K562 (cell line): ENCODE measurements around the gene HAPLN2. TPM values are rescaled to one million over a fixed set of nuclear protein-coding genes. Genes with fewer than 3 reads are reported as not detected.

Experiments
- ARNT ChIP-seq, 2 experiments: fragments of 450-650 bp; IDR thresholded peaks; 2 replicates each; pipeline ENCODE4 v1.6.1; 2016; ENCODE audit warnings: mild to moderate bottlenecking in 1 of 2
- C11orf30 ChIP-seq: fragments of 450-650 bp; IDR thresholded peaks from 2 replicates; pipeline ENCODE4 v1.6.1; 2016; ENCODE audit warnings: low read depth, mild to moderate bottlenecking
- E2F8 ChIP-seq: fragments of 450-650 bp; IDR thresholded peaks from 2 replicates; pipeline ENCODE4 v1.7.1; 2018; ENCODE audit warnings: mild to moderate bottlenecking, low read depth; ENCODE audit not compliant: partially characterized antibody
- GABPB1 ChIP-seq: sonication (generic); formaldehyde crosslinking; IDR thresholded peaks from 2 replicates; pipeline ENCODE4 v1.8.0; 2022; ENCODE audit warnings: mild to moderate bottlenecking, missing genetic modification reagents
- HSF4 ChIP-seq: fragments of 250-450 bp; sonication (Bioruptor Pico); IDR thresholded peaks from 2 replicates; pipeline ENCODE4 v2.1.2; 2022; ENCODE audit warnings: mild to moderate bottlenecking, moderate library complexity, borderline replicate concordance
- MAX ChIP-seq: sonication (generic); formaldehyde crosslinking; IDR thresholded peaks from 2 replicates; pipeline ENCODE4 v1.9.0; 2022; ENCODE audit warnings: mild to moderate bottlenecking, missing genetic modification reagents
- NR2C2 ChIP-seq, 2 experiments: fragments of 200-800 bp in 1 of 2; sonication (Bioruptor generic) in 1 of 2; sonication (generic) in 1 of 2; formaldehyde crosslinking in 1 of 2; IDR thresholded peaks; 2 replicates each; pipeline versions ENCODE4 v1.6.1 to v1.8.0; 2016 to 2022; ENCODE audit warnings: mild to moderate bottlenecking in 1 of 2, missing compliant biosample characterization in 1 of 2, missing genetic modification characterization in 1 of 2, missing genetic modification reagents in 1 of 2
- RBFOX2 ChIP-seq: fragments of 200-400 bp; formaldehyde crosslinking; IDR thresholded peaks from 2 replicates; pipeline ENCODE4 v1.6.1; 2017; ENCODE audit warnings: low read depth, mild to moderate bottlenecking, low read length, moderate library complexity
- SMAD4 ChIP-seq: fragments of 250-450 bp; sonication (Bioruptor Pico); conservative IDR thresholded peaks from 2 replicates; pipeline ENCODE4 v1.8.0; 2021; ENCODE audit warnings: inconsistent platforms, mild to moderate bottlenecking, moderate library complexity
- STAG1 ChIP-seq: sonication (generic); formaldehyde crosslinking; IDR thresholded peaks from 2 replicates; pipeline ENCODE4 v1.5.0; 2020; ENCODE audit warnings: missing genetic modification reagents, borderline replicate concordance
- TCF7L2 ChIP-seq: fragments of 150-350 bp; IDR thresholded peaks from 2 replicates; pipeline ENCODE4 v1.6.1; 2016; ENCODE audit warnings: low read depth, mild to moderate bottlenecking, low read length, moderate library complexity
- TGIF2 ChIP-seq: sonication (generic); formaldehyde crosslinking; IDR thresholded peaks from 2 replicates; pipeline ENCODE4 v1.8.1; 2022; ENCODE audit warnings: mild to moderate bottlenecking, missing genetic modification reagents, moderate library complexity
- THRB ChIP-seq: fragments of 450-650 bp; formaldehyde crosslinking; conservative IDR thresholded peaks from 2 replicates; pipeline ENCODE4 v1.4.0; 2022; ENCODE audit warnings: mild to moderate bottlenecking, missing genetic modification characterization
- TOE1 ChIP-seq, 2 experiments: fragments of 450-650 bp in 1 of 2; sonication (generic) in 1 of 2; formaldehyde crosslinking in 1 of 2; IDR thresholded peaks; 2 replicates each; pipeline versions ENCODE4 v1.7.1 to v1.8.0; 2016 to 2022; ENCODE audit warnings: borderline replicate concordance in 2 of 2, mild to moderate bottlenecking in 2 of 2, antibody characterized with exemption in 1 of 2, inconsistent platforms in 1 of 2, low read depth in 1 of 2, missing genetic modification reagents in 1 of 2, moderate library complexity in 1 of 2
- TRIM24 ChIP-seq, 2 experiments: fragments of 450-650 bp; IDR thresholded peaks; 2 replicates each; pipeline ENCODE4 v1.6.1; 2016
- YY1 ChIP-seq, 3 experiments: IDR thresholded peaks; 2 replicates each; pipeline ENCODE4 v1.6.1; 2011; ENCODE audit warnings: low read length in 2 of 3, mild to moderate bottlenecking in 2 of 3, moderate library complexity in 2 of 3, borderline replicate concordance in 1 of 3, control low read depth in 1 of 3, low read depth in 1 of 3; ENCODE audit not compliant: insufficient read depth in 3 of 3, insufficient replicate concordance in 2 of 3, control insufficient read depth in 1 of 3, insufficient read length in 1 of 3; ENCODE audit errors: extremely low read depth in 1 of 3
- ZNF398 ChIP-seq: fragments of 250-450 bp; sonication (Bioruptor Pico); IDR thresholded peaks from 2 replicates; pipeline ENCODE4 v1.8.0; 2021; ENCODE audit warnings: moderate library complexity, mild to moderate bottlenecking, inconsistent platforms
- ZNF695 ChIP-seq: fragments of 450-650 bp; formaldehyde crosslinking; IDR thresholded peaks from 2 replicates; pipeline ENCODE4 v1.4.0; 2020; ENCODE audit warnings: mild to moderate bottlenecking, moderate library complexity
- ZNF766 ChIP-seq: fragments of 200-800 bp; sonication (Bioruptor generic); conservative IDR thresholded peaks from 2 replicates; pipeline ENCODE4 v1.6.1; 2016; ENCODE audit warnings: missing genetic modification characterization, missing compliant biosample characterization
- polyA plus RNA-seq, 8 experiments: library from polyadenylated mRNA; depleted of rRNA in 4 of 8; stranded (reverse) in 5 of 8; unstranded in 3 of 8; fragments of >200 nt; fragmentation: Nextera tagmentation in 2 of 8; fragmentation: Illumina TruSeq in 1 of 8; extraction: Ambion mirVana in 2 of 8; extraction: Trizol in 1 of 8; gene quantifications; 2 replicates each; pipeline versions ENCODE4 v1.2.1 to v1.2.3, GENCODE V29; 2011 to 2014; ENCODE audit warnings: inconsistent platforms in 1 of 8, missing spikeins in 1 of 8
- total RNA-seq, 7 experiments: library from RNA; depleted of rRNA in 6 of 7; stranded (reverse); fragments of >200 nt in 6 of 7; fragmentation: Illumina TruSeq in 2 of 7; extraction: Trizol in 2 of 7; gene quantifications; 2 replicates each; pipeline versions ENCODE4 v1.2.1 to v1.2.3, GENCODE V29; 2011 to 2021; ENCODE audit warnings: low replicate concordance in 1 of 7

Gene HAPLN2
- total and polyA plus RNA-seq, 9 of the 15 experiments (the other 6 are each of a cell fraction or from before 2014, with no cell fraction given), result 0.14 to 5.2 (median 3.8) TPM; not detected in 4

- TF ChIP-seq ARNT (IDR thresholded peaks at IDR 0.05) (no peak), HSF4 (no peak), NR2C2 (CRISPR knock-in tag; IDR thresholded peaks at IDR 0.05) (no peak; the same call in 1 of the 2 replicates), NR2C2 (tag; IDR thresholded peaks at IDR 0.05) (peak; percentile 76), TOE1 (IDR thresholded peaks at IDR 0.05; ENCODE audit: borderline replicate concordance) (peak; percentile 56; the same call in 1 of the 2 replicates), TOE1 (CRISPR knock-in tag; IDR thresholded peaks at IDR 0.05; ENCODE audit: borderline replicate concordance, low read depth) (no peak), MAX (CRISPR knock-in tag) (0 out of 2 replicates have a peak, but pooled peaks have one; percentile 11), GABPB1 (peak; percentile 97), TCF7L2 (no peak), THRB (CRISPR knock-in tag) (no peak), YY1 (IDR thresholded peaks at IDR 0.05; ENCODE audit: borderline replicate concordance in 1 of 3, control insufficient read depth in 1 of 3, extremely low read depth in 1 of 3, insufficient read depth in 3 of 3, insufficient read length in 1 of 3, insufficient replicate concordance in 2 of 3, low read depth in 1 of 3, low read length in 2 of 3) (peak in 2 of 3 experiments; percentile 47 to 65), E2F8 (peak; percentile 97), ZNF398 (CRISPR knock-in tag) (no peak), STAG1 (CRISPR knock-in tag) (no peak), SMAD4 (CRISPR knock-in tag) (peak; percentile 44; the same call in 1 of the 2 replicates), TRIM24 (IDR thresholded peaks at IDR 0.05) (no peak), C11orf30 (peak; percentile 67), ZNF695 (CRISPR knock-in tag) (no peak), TGIF2 (CRISPR knock-in tag) (peak; percentile 45; the same call in 1 of the 2 replicates), RBFOX2 (peak; percentile 84), ZNF766 (CRISPR knock-in tag) (no peak)
Measured at GRCh38 chr1:156571919-156572662, 47.1 kb upstream of the HAPLN2 start, which contains the start of gene IQGAP3 (continued).
